H1 (cell line): ENCODE measurements around the gene ST3GAL2. TPM values are rescaled to one million over a fixed set of nuclear protein-coding genes. Genes with fewer than 3 reads are reported as not detected.

Experiments
- CTCF ChIA-PET: fragments of 300-600 bp; sonication (Branson Sonifier 250); formaldehyde crosslinking; loops from one replicate; lab custom pipeline; 2021; ENCODE audit not compliant: partially characterized antibody; lab: Charles Lee
- POLR2A ChIA-PET: fragments of 300-600 bp; sonication (Branson Sonifier 250); formaldehyde crosslinking; loops from one replicate; lab custom pipeline; 2021; ENCODE audit warnings: inconsistent platforms; ENCODE audit not compliant: partially characterized antibody; lab: Charles Lee
- DNase-seq, 2 experiments: peaks; one replicate each; pipeline versions ENCODE4 v3.0.0 to v3.0.0-alpha.2; 2010 to 2022; ENCODE audit warnings: low spot score in 2 of 2, low read depth in 1 of 2, mixed read lengths in 1 of 2
- FAIRE-seq: peaks from 2 replicates; lab custom pipeline; 2011; peaks lifted over from hg19 to GRCh38; lab: Jason Lieb, UNC
- H2AFZ ChIP-seq: 2 replicates; pipeline ENCODE4 v1.8.1; 2012; ENCODE audit warnings: low read length, inconsistent platforms
- H2AK5ac ChIP-seq: 2 replicates; pipeline ENCODE4 v1.6.1; 2013; ENCODE audit warnings: low read depth, low read length
- H2BK120ac ChIP-seq: replicated peaks from 2 replicates; pipeline ENCODE3; 2013; ENCODE audit warnings: low read depth, low read length, inconsistent platforms
- H2BK12ac ChIP-seq: 2 replicates; pipeline ENCODE4 v1.6.1; 2013; ENCODE audit warnings: low read depth, low read length
- H2BK15ac ChIP-seq: 2 replicates; pipeline ENCODE4 v1.6.1; 2013; ENCODE audit warnings: low read length
- H2BK20ac ChIP-seq: 2 replicates; pipeline ENCODE4 v1.6.1; 2013; ENCODE audit warnings: low read length
- H2BK5ac ChIP-seq: 2 replicates; pipeline ENCODE4 v1.6.1; 2013; ENCODE audit warnings: low read depth, low read length
- H3K14ac ChIP-seq: 2 replicates; pipeline ENCODE4 v1.6.1; 2013; ENCODE audit warnings: inconsistent platforms; ENCODE audit not compliant: insufficient read length
- H3K18ac ChIP-seq: 2 replicates; pipeline ENCODE4 v1.6.1; 2013; ENCODE audit warnings: low read length; ENCODE audit errors: extremely low read depth
- H3K23ac ChIP-seq: 2 replicates; pipeline ENCODE4 v1.6.1; 2013; ENCODE audit warnings: inconsistent platforms; ENCODE audit not compliant: insufficient read length
- H3K23me2 ChIP-seq: 2 replicates; pipeline ENCODE4 v1.6.1; 2013; ENCODE audit warnings: low read depth, low read length
- H3K27ac ChIP-seq: 2 replicates; pipeline ENCODE4 v1.6.1; 2011; ENCODE audit warnings: low read depth, low read length, inconsistent platforms
- H3K27me3 ChIP-seq, 4 experiments: replicated peaks in 1 of 4; 1 replicate in 1 of 4; 2 replicates in 3 of 4; pipeline versions ENCODE4 v1.6.1 to v1.8.1; 2011 to 2013; ENCODE audit warnings: low read length in 3 of 4, mild to moderate bottlenecking in 3 of 4, inconsistent platforms in 2 of 4, mixed read lengths in 2 of 4, moderate library complexity in 1 of 4; ENCODE audit not compliant: control insufficient read depth in 3 of 4, insufficient read depth in 3 of 4; ENCODE audit errors: extremely low read depth in 1 of 4
- H3K36me3 ChIP-seq, 4 experiments: 2 replicates each; pipeline versions ENCODE4 v1.6.1 to v1.8.1; 2011 to 2013; ENCODE audit warnings: mild to moderate bottlenecking in 4 of 4, low read length in 3 of 4, moderate library complexity in 2 of 4, control low read depth in 1 of 4, inconsistent platforms in 1 of 4; ENCODE audit not compliant: insufficient read depth in 4 of 4, control insufficient read depth in 2 of 4
- H3K4ac ChIP-seq: replicated peaks from 2 replicates; pipeline ENCODE3; 2013; ENCODE audit warnings: low read length, low read depth, mixed read lengths, inconsistent platforms; ENCODE audit not compliant: insufficient read length
- H3K4me1 ChIP-seq, 4 experiments: replicated peaks in 1 of 4; 1 replicate in 1 of 4; 2 replicates in 3 of 4; pipeline versions ENCODE4 v1.6.1 to v1.8.1; 2011 to 2013; ENCODE audit warnings: low read length in 3 of 4, inconsistent platforms in 2 of 4, mixed read lengths in 1 of 4; ENCODE audit not compliant: insufficient read depth in 4 of 4, control insufficient read depth in 3 of 4
- H3K4me2 ChIP-seq, 2 experiments: 2 replicates each; pipeline versions ENCODE4 v1.6.1 to v1.8.1; 2011 to 2013; ENCODE audit warnings: low read depth in 2 of 2, low read length in 2 of 2, control low read depth in 1 of 2, inconsistent platforms in 1 of 2, mild to moderate bottlenecking in 1 of 2; ENCODE audit not compliant: insufficient read depth in 1 of 2
- H3K4me3 ChIP-seq, 4 experiments: fragments of 200-600, 300-600 bp in 1 of 4; sonication (generic), shearing (Covaris generic), sonication (Bioruptor Twin) in 1 of 4; 2 replicates each; pipeline versions ENCODE4 v1.5.1 to v1.8.1; 2011 to 2016; ENCODE audit warnings: low read length in 4 of 4, low read depth in 3 of 4, control low read depth in 2 of 4, inconsistent platforms in 2 of 4, mild to moderate bottlenecking in 2 of 4, mixed read lengths in 1 of 4, moderate library complexity in 1 of 4; ENCODE audit not compliant: insufficient read depth in 2 of 4; ENCODE audit errors: extremely low read depth in 1 of 4
- H3K56ac ChIP-seq: replicated peaks from 2 replicates; pipeline ENCODE3; 2013; ENCODE audit warnings: low read depth, mild to moderate bottlenecking, mixed read lengths, low read length, inconsistent platforms; ENCODE audit not compliant: insufficient read length
- H3K79me1 ChIP-seq: 2 replicates; pipeline ENCODE4 v1.6.1; 2013; ENCODE audit warnings: low read depth, low read length, control low read depth
- H3K79me2 ChIP-seq, 2 experiments: 2 replicates each; pipeline versions ENCODE4 v1.6.1 to v1.8.1; 2012 to 2013; ENCODE audit warnings: low read length in 2 of 2, mild to moderate bottlenecking in 2 of 2, inconsistent platforms in 1 of 2; ENCODE audit not compliant: insufficient read depth in 2 of 2, control insufficient read depth in 1 of 2
- H3K9ac ChIP-seq, 4 experiments: replicated peaks in 1 of 4; 1 replicate in 1 of 4; 2 replicates in 3 of 4; pipeline versions ENCODE4 v1.6.1 to v1.8.1; 2011 to 2013; ENCODE audit warnings: low read depth in 3 of 4, low read length in 3 of 4, control low read depth in 2 of 4, mild to moderate bottlenecking in 2 of 4, moderate library complexity in 2 of 4, inconsistent platforms in 1 of 4; ENCODE audit errors: extremely low read depth in 1 of 4
- H3K9me3 ChIP-seq, 2 experiments: 2 replicates each; pipeline versions ENCODE4 v1.6.1 to v1.8.1; 2012 to 2013; ENCODE audit warnings: mild to moderate bottlenecking in 2 of 2, moderate library complexity in 2 of 2, control low read depth in 1 of 2, inconsistent platforms in 1 of 2, low read depth in 1 of 2, low read length in 1 of 2, mixed read lengths in 1 of 2; ENCODE audit not compliant: insufficient read depth in 2 of 2
- H4K20me1 ChIP-seq, 2 experiments: replicated peaks in 1 of 2; 2 replicates each; pipeline versions ENCODE3 to v1.8.1; 2011 to 2013; ENCODE audit warnings: inconsistent platforms in 2 of 2, low read length in 2 of 2, mild to moderate bottlenecking in 1 of 2; ENCODE audit not compliant: insufficient read depth in 2 of 2, control insufficient read depth in 1 of 2
- H4K5ac ChIP-seq: 2 replicates; pipeline ENCODE4 v1.6.1; 2013; ENCODE audit warnings: low read length, low read depth, mixed read lengths, inconsistent platforms; ENCODE audit not compliant: insufficient read length
- H4K8ac ChIP-seq: 2 replicates; pipeline ENCODE4 v1.8.0; 2013; ENCODE audit warnings: mild to moderate bottlenecking, moderate library complexity, low read length, inconsistent platforms; ENCODE audit not compliant: insufficient read depth; ENCODE audit errors: extremely low read depth
- H4K91ac ChIP-seq: replicated peaks from 2 replicates; pipeline ENCODE3; 2013; ENCODE audit warnings: low read length, mixed read lengths, inconsistent platforms; ENCODE audit not compliant: insufficient read length
- ASH2L ChIP-seq: fragments of 200-600, 300-600 bp; sonication (generic); IDR thresholded peaks from one replicate; pipeline ENCODE4 v1.7.1; 2017; ENCODE audit warnings: low read length
- ATF3 ChIP-seq: IDR thresholded peaks from 2 replicates; pipeline ENCODE4 v1.6.1; 2011; ENCODE audit warnings: low read depth, mild to moderate bottlenecking, low read length; ENCODE audit not compliant: insufficient read depth
- EP300 ChIP-seq, 2 experiments: IDR thresholded peaks; 1 replicate in 1 of 2; 2 replicates in 1 of 2; pipeline ENCODE4 v1.6.1; 2011 to 2012; ENCODE audit warnings: low read depth in 2 of 2, low read length in 2 of 2, mild to moderate bottlenecking in 2 of 2, borderline replicate concordance in 1 of 2, inconsistent platforms in 1 of 2, moderate library complexity in 1 of 2
- EZH2 ChIP-seq: fragments of 200-600 bp; sonication (generic); IDR thresholded peaks from 2 replicates; pipeline ENCODE4 v1.7.1; 2012; ENCODE audit warnings: low read depth, mild to moderate bottlenecking, moderate library complexity, low read length, inconsistent platforms; ENCODE audit not compliant: severe bottlenecking
- JUN ChIP-seq: IDR thresholded peaks from 2 replicates; pipeline ENCODE4 v1.6.1; 2011; ENCODE audit warnings: low read depth, mild to moderate bottlenecking, improper control_type of control experiment, low read length
- MAX ChIP-seq: IDR thresholded peaks from 2 replicates; pipeline ENCODE4 v1.6.1; 2012; ENCODE audit warnings: inconsistent platforms
- POU5F1 ChIP-seq: IDR thresholded peaks from 2 replicates; pipeline ENCODE4 v1.6.1; 2011; ENCODE audit warnings: low read depth, mild to moderate bottlenecking, low read length, moderate library complexity
- SIX5 ChIP-seq: IDR thresholded peaks from 2 replicates; pipeline ENCODE4 v1.6.1; 2011; ENCODE audit warnings: mild to moderate bottlenecking, low read depth, low read length
- TEAD4 ChIP-seq: IDR thresholded peaks from 2 replicates; pipeline ENCODE4 v1.6.1; 2012; ENCODE audit warnings: low read depth, low read length, inconsistent platforms, mixed read lengths
- YY1 ChIP-seq: IDR thresholded peaks from 2 replicates; pipeline ENCODE4 v1.6.1; 2011; ENCODE audit warnings: low read depth, mild to moderate bottlenecking, low read length
- WGBS, 2 experiments: shearing (Covaris generic) in 1 of 2; methylation state at CpG; one replicate each; pipeline versions ENCODE4 v1.1.6 to v1.1.7; 2013 to 2015; ENCODE audit warnings: low lambda C conversion rate in 2 of 2, mixed read lengths in 2 of 2, inconsistent platforms in 1 of 2, low coverage in 1 of 2, missing lambda C conversion rate in 1 of 2; ENCODE audit not compliant: insufficient replicate concordance in 2 of 2, insufficient coverage in 1 of 2, insufficient read length in 1 of 2; ENCODE audit errors: extremely low coverage in 1 of 2, missing lambda C conversion rate in 1 of 2; 5-methylcytosine and 5-hydroxymethylcytosine counted together
- polyA plus RNA-seq, 7 experiments: library from polyadenylated mRNA; depleted of rRNA in 3 of 7; stranded (reverse) in 5 of 7; unstranded in 2 of 7; fragments of >200 nt in 5 of 7; fragments of 200-250 nt in 2 of 7; gene quantifications; 1 replicate in 5 of 7; 2 replicates in 1 of 7; 4 replicates in 1 of 7; pipeline versions ENCODE4 v1.2.1 to v1.2.3, GENCODE V29; 2011 to 2013; ENCODE audit warnings: missing spikeins in 2 of 7, mixed read lengths in 2 of 7
- total RNA-seq: library from RNA; stranded (reverse); fragmentation: NEBNext Ultra II Directional; extraction: Animal tissue kit (Norgen Biotek cat#: 25700); gene quantifications from 2 replicates; pipeline ENCODE4 v1.2.1, GENCODE V29; 2021

ST3GAL2 gene
- total and polyA plus RNA-seq, 2 of the 8 experiments (the other 6 are each of a cell fraction or from before 2014, with no cell fraction given) = 14.4 to 39.7 TPM

GRCh38 chr16:70481929-70482536 is 43.1 kb upstream of the ST3GAL2 start:
- Histone ChIP-seq H2AFZ (no peak overlapping the region), H4K20me1 (peaks cover 0 to 2% of the 10 kb centered on the region in 2 experiments), H3K79me2 (no peaks in the 10 kb centered on the region), H2BK12ac (no peak overlapping the region), H3K23ac (no peak overlapping the region), H4K8ac (no peak overlapping the region), H2AK5ac (no peak overlapping the region), H3K18ac (no peak overlapping the region), H3K9ac (no peak overlapping the region), H3K14ac (no peak overlapping the region), H3K9me3 (no peaks in the 10 kb centered on the region), H3K4me1 (peaks cover 0 to 8% (median under 1%) of the 10 kb centered on the region in 4 experiments; a peak in 2 of 7 replicates), H3K36me3 (peaks cover 3 to 28% (median 10%) of the 10 kb centered on the region in 4 experiments; a peak in 5 of 8 replicates), H2BK15ac (no peak overlapping the region), H2BK20ac (no peak overlapping the region), H2BK120ac (no peak overlapping the region), H3K4me3 (no peak overlapping the region), H2BK5ac (no peak overlapping the region), H3K27ac (no peak overlapping the region), H3K56ac (no peak overlapping the region), H3K4ac (no peak overlapping the region), H3K79me1 (no peaks in the 10 kb centered on the region), H4K91ac (no peak overlapping the region), H3K4me2 (no peak overlapping the region), H4K5ac (no peak overlapping the region), H3K23me2 (peaks cover 2% of the 10 kb centered on the region; the same call in 1 of the 2 replicates), H3K27me3 (no peaks in the 10 kb centered on the region)
- no peak for DNase-seq
- ChIA-PET CTCF (interaction anchor here (1.9 to 4.2 kb wide), 4 partner anchors 12 to 87 kb away, joined by 4 to 23 read pairs (median 10); no protein-coding TSS in a partner anchor), POLR2A (interaction anchor here (0.7 to 1.4 kb wide), 4 partner anchors 9 to 101 kb away, joined by 3 to 4 read pairs (median 3); no protein-coding TSS in a partner anchor)
- FAIRE-seq = no peak
- 85% methylated on average over 7 of the region's 7 CpGs; no CpG with 5 or more reads in 1 of the 2 experiments for WGBS, 2 experiments
- TF ChIP-seq EP300 (IDR thresholded peaks at IDR 0.05; ENCODE audit: borderline replicate concordance in 1 of 2, low read depth in 2 of 2, low read length in 2 of 2) = no peak
- TF ChIP-seq TEAD4 = no peak
- no peak for TF ChIP-seq SIX5
- TF ChIP-seq ATF3 = no peak
- TF ChIP-seq EZH2 = no peak
- TF ChIP-seq YY1 = no peak
- no peak for TF ChIP-seq MAX
- TF ChIP-seq POU5F1 = no peak
- TF ChIP-seq ASH2L = no peak
- no peak for TF ChIP-seq JUN
